CD4-positive, alpha-beta T cell treated with Interferon alpha-2 for 1 hour (primary cell): ENCODE data around the gene DHX58.
A peak's percentile ranks its signal among the peaks of the same experiment; 100 is the strongest.

Experiments
- DNase-seq, 2 donors: peaks; one replicate each; pipeline ENCODE4 v3.0.0-alpha.2; 2020 to 2022

The DHX58 gene

DNA sequence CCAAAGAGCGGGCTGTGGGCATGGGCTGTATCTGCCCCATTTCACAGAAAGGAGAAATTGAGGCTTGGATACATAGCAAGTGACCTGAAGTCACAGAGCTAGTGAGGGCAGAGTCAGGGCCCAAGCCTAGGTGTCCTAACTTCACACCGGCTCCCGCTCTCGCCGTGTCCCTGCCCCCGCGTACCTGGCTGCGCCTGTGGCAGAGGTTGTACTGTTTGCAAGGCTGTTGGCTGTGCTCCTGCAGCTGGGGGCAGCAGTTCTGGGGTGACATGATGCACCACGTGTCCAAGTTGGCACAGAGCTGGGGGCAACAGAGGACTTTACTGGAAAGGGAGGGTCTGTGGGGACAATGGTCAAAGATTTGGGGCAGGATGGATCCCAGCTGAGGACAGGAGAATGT lies 3.4 kb downstream of the DHX58 start:
- no peak for DNase-seq

DNA sequence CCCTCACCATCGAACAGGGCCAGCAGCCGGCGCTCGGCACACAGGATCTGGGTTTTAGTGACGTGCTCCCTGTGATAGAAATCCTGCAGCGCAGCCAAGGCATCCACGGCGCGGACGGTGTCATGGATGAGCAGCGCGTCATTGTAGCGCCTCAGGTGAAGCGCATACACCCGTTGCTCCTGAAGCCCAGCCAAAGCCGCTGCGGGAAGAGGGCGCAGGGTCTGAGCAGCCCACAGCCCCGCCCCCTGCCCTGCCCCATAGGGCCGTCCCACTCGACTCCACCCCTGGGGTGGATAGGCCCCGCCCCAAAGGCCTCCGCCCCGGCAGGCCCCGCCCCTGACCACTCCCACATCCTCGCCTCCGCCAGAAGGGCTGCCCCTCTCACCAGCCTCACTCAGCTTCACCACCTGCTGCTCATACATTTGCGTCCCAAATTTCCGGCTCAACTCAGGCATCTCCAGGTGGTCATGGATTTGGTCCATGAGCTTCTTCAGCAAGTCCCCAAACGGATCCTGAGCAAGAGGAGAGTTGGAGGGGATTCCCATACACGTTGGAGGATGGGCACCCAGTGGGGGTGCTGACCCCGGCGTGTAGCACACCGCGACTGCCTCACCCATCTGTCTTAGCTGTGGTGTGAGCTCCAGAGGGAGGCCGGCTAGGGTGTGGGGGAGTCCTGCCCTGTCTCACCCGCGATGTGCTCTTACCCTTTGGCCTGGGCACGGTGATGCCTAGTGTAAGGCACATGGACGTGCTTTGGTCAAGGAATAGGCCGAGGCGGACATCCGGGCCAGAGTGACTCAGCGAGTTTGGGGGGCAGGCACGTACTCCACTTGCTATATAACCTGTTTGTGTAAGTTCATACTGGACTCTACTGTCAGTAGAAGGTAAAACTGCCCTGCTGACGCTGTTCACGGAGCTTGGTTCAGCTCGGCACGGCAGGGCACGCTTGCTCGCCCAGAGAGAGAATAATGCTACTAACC lies 4.6 kb downstream of the DHX58 start:
- DNase-seq, result peak; percentile 92

DNA sequence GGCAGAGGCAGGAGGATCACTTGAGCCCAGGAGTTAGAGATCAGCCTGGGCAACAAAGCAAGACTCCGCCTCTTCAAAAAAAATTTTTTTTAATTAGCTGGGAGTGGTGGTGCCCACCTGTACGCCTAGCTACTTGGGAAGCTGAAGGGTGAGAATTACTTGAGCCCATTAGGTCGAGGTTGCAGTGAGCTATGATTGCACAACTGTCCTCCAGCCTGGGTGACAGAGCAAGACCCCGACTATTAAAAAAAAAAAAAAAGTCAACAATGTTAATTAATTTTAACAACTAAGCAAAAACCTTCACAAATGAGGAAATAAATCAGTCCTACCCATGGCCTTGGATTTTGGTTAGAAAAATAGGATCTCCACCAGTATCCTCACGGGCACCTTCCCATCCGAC lies 5.4 kb downstream of the DHX58 start:
- no peak for DNase-seq

DNA sequence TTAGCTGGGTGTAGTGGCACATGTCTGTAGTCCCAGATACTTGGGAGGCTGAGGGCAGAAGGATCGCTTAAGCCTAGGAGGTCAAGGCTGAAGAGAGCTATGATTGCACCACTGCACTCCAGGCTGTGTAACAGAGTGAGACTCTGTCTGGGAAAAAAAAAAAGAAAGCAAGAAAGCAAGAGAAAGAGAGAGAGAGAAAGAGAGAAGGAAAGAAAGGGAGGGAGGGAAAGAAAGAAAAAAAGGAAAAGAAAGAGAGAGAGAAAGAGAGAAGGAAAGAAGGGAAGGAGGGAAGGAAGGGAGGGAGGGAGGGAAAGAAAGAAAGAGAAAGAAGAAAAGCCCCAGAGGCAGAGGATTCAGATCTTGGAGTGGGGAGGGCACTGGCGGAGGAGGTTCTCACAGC lies 6.5 kb downstream of the DHX58 start:
- DNase-seq, result no peak

GRCh38 chr17:42104264-42104663 lies 8.2 kb downstream of the DHX58 start:
- no peak for DNase-seq

DNA sequence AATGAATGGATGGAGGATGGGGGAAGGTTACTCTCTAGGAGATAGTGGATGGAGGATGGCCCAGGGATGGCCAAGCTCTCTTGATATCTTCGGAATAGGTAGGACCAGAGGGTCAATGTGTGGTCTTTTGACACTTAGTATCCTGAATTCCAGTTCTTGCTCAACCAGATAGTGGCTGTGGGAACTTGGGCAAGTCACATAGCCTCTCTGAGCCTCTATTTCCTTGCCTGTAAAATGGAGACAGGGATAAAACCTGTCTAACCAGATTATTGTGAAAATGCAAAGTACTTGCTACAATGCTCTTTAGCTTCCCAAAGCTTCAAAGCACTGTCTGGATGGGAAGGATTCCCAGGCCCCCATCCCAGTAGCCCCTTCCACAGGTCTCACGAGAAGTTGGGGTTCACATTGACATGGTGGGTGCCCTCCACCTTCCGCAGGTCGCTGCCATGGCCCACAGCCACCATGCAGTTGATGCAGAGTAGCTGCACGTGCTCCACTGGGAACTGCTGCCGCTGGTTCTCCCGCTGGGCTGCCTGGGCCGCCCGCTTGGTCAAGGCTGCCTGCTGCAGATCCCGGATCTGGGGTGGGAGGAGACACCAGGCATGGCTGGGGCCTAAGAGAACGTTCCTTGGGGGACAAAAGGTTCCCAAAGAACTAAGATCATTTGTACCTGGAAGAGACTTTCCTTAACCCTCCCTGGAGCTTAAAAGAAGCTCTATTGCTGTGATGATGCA lies 9.1 kb downstream of the DHX58 start:
- no peak for DNase-seq

DNA sequence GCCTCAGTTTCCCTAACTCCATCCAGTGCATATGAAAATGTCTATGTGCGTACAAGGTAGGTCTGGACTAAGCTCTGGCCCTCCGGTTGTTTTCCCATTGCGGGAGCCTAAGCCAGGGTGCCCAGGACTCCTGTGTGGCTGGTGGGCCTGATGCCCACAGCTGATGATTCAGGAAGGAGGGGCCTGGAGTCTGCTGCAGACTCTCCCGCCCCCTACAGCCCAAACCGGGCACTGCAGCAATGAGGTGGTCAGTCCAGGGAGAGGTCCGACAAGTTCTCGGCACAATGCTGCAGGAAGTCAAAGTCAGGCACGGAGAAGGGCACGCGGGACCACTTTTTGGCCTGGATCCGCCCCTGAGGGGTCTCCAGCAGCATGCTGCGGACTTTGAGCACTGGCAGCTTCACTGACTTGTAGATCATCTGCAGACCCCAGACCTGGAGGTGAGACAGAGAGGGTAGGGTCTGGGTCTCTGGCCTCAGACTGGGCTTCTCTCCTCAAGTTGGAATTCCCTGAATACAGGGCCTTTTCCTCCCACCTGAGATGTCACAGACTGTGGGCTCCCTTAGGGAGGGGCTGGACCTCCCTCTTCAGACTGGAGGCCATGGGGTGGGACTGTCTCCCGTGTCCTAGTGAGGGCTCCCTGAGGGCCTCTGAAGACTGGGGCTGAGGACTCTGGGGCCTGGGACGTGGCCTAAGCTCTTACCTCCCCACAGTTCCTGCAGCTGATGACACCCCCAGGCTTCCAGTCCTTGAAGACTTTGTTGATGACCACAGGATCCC lies 10.8 kb downstream of the DHX58 start:
- DNase-seq, result peak; percentile 49 to 69

DNA sequence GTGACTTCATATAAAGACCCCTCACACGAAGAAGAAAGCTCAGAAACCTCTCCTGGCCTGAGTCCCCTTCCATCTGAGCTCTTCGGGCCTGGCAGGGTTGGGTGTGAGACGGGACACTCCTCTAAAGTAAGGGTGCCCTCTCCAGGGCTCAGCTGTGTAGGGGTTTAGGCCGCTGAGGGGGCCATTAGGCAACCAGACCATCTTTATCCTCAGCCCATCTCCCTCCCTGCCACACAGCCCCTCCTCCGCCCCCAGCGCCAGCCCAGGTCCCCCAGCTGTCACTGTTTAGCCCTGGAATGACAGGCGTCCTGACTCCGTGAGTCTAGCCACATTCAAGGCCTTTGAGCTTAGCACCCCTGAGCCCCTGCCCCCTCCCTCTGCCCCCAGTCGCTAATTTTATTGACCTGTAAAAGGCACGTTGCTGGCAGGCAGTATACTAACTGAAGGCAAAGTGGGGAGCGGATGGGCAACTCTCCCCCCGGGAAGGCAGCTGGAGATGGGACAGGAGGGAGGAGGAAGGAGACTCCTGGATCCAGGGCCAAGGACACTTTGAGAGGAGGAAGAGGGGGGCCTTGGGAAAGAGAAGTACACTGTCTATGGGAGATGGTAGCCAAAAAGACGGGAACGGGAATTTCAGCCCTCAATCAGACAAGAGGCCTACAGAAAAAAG lies 13.6 kb downstream of the DHX58 start:
- no peak for DNase-seq

- peak; percentile 24 to 61 for DNase-seq
These were observed 14.6 kb downstream of the DHX58 start, which contains the start of gene ZNF385C for GRCh38 chr17:42097691-42098631. Gene ZNF385C, minus strand, starts transcription at chr17:42098473. Its CDS starts 35,417 bp downstream, at chr17:42063056.

DNA sequence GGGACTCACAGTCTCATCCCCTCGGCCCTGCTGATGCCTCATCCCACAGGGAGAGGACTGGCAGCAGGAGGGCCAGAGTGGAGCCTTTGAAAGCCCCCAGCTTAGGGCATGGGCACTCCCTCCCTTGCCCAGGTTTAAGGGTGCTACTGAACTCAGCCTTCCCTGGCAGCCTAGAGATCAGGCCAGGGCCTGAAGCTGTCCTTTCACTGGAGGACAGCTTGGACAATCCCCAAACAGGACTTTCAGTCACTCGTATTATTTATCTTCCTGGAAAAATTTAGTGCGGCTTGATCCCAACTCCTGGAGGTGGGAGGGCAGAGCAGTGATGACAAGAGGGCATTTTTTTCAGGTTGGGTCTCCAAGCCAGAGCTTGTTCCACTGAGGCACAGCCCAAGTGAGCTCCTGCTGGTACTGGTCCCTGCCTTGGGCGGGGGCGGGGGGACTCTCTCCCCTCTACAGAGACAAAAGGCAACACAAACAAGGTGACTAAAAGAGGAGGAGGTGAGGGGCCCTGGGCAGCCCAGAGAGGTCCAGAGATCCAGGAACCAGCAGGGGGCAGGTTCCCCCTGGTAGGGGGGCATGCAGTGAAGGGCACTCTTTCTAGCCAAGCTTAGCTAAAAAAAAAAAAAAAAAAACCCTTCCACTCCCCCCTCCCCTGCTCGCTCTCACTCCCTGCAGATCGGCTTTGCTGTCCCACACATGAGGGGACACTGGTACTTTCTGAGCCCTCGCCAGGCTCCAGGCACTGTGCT lies 16.0 kb downstream of the DHX58 start:
- no peak for DNase-seq

DNA sequence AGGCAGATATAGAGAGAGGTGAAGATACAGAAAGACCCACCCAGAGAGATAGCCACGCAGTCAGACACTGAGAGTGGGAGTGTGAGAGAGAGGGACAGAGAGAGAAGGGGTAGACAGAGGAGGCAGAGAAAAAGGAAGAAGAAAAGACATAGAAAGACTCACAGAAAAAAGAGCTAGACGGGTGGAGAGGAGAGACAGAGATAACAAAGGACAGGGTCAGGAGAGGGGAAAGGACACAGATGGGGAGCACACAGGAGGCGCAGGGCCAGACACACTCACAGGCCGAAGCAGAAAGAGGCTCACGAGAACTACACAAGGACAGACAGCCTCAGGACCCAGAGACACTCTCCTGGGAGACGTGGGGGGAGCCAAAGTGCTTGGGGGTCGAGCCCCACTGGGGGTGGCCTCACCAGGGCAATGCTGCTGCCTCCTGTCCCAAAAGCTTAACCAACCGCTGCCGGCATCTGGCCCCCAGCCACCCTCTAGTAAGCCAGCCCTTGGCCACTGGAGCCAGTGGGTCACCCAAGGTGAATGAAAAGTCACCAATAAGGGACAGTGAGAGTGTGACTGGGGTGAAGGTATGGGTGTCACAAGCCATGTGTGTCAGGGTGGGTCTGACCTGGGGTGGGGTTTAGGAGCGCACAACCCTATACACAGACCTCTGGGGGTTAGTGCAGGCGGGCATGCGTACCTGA lies 18.0 kb downstream of the DHX58 start:
- no peak for DNase-seq

DNA sequence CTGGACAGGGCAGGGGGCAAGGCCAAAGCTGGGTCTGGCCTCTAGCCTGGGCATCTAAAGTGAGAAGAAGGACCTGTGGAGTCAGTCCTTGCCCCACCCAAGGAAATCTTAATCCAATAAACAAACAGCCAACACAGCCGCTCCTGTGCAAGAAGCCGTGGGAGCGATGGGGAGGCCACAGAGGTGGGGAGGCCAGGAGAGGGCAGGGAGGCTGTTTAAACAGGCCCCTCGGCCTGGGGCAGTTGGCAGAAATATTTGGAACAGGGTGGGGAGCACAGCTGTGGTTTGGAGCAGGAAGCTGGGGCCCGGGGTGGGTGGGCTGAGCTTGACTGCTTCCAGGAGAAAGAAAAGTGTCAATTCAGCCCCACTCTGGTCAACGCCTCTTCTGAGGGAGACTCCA lies 19.6 kb downstream of the DHX58 start:
- DNase-seq, result no peak

DNA sequence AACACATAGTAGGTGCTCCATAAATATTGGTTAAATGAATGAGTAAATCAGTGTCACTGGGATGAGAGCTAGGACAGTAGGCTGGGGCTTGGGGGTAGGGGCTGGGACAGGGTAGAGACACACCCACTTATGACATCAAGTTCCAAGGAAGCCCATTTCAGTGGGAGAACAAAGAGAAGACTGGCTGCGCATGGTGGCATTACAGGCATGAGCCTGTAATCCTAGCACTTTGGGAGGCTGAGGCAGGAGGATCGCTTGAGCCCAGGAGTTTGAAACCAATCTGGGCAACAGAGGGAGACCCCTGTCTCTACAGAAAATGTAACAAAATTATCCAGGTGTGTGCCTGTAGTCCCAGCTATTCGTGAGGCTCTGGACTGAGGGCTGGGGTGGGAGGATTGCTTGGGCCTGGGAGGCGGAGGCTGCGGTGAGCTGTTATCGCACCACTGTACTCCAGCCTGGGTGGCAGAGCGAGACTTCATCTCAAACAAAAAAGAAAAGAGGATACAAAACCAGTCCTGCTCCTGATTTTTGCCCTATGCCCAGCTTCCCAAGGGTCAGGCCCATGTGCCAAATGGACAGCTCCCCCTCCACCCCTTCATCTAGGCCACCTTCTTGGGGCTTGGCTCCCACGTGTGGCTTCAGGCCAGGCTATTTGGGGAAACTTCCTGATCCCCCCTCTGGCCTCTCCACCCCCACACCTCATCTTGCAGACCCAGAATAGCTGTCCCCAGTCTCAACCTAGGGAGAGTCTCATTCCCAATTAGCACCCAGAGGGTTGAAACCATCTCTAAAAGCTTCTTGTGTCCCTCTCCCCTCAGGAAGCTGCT lies 21.3 kb downstream of the DHX58 start:
- no peak for DNase-seq

GRCh38 chr17:42088736-42089135 lies 23.8 kb downstream of the DHX58 start:
- no peak for DNase-seq

GRCh38 chr17:42087736-42088705 lies 24.5 kb downstream of the DHX58 start:
- DNase-seq, result no peak

- DNase-seq, result no peak
These were observed 25.3 kb downstream of the DHX58 start for GRCh38 chr17:42087042-42087701.

DNA sequence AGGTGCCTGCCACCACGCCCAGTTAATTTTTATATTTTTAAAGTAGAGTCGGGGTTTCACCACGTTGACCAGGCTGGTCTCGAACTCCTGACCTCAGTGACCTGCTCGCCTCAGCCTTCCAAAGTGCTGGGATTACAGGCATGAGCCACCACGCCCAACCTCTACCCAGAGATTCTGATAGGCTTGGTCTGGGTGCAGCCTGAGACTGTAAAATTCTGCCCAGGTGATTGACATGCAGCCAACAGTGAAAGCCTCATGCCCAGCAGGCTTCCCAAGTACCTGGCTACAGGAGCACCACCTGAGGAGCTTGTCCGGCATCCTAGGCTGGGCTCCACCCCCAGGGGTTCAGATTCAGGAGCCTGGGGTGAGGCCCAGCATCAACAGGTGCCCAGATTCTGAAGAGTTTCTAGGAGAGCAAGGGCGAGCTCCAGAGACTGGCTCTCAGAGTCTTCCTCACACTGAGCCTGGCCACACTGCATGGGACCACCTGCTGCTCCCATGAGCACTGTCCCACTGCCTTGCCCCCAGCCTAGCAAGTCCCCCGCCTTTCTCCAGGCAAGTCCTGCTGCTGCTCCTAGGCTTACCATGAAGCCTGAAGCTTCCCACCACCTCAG lies 30.9 kb downstream of the DHX58 start:
- DNase-seq, result no peak
